Measurements from ENCODE around the gene RNASE4. TPM values are rescaled to one million over a fixed set of nuclear protein-coding genes. Genes with fewer than 3 reads are reported as not detected.

RNASE4 gene
- total and polyA plus RNA-seq, 7 donors, result 11.4 to 138 (median 46.3) TPM

- Histone ChIP-seq H3K4me3 (no peak overlapping the region), H3K27me3 (peaks cover 0 to 26% (median 10%) of the 10 kb centered on the region in 3 donors), H3K4me1 (no peaks in the 10 kb centered on the region), H3K9me3 (no peaks in the 10 kb centered on the region), H3K27ac (no peak overlapping the region), H3K36me3 (no peaks in the 10 kb centered on the region)
- WGBS, 2 donors, result 88 to 96% methylated on average over 2 of the region's 2 CpGs
- TF ChIP-seq EP300 (IDR thresholded peaks at IDR 0.05), result no peak
- no peak for TF ChIP-seq POLR2AphosphoS5 (IDR thresholded peaks at IDR 0.05)
- TF ChIP-seq, protein P1, sequence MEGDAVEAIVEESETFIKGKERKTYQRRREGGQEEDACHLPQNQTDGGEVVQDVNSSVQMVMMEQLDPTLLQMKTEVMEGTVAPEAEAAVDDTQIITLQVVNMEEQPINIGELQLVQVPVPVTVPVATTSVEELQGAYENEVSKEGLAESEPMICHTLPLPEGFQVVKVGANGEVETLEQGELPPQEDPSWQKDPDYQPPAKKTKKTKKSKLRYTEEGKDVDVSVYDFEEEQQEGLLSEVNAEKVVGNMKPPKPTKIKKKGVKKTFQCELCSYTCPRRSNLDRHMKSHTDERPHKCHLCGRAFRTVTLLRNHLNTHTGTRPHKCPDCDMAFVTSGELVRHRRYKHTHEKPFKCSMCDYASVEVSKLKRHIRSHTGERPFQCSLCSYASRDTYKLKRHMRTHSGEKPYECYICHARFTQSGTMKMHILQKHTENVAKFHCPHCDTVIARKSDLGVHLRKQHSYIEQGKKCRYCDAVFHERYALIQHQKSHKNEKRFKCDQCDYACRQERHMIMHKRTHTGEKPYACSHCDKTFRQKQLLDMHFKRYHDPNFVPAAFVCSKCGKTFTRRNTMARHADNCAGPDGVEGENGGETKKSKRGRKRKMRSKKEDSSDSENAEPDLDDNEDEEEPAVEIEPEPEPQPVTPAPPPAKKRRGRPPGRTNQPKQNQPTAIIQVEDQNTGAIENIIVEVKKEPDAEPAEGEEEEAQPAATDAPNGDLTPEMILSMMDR (IDR thresholded peaks at IDR 0.05), result no peak
- no peak for TF ChIP-seq POLR2A (IDR thresholded peaks at IDR 0.05)
- intact Hi-C loops (cut with DNase I), result no loop called here
- no peak for DNase-seq
These were observed 15.4 kb upstream of the RNASE4 start for GRCh38 chr14:20668969-20669368.

- no peak for TF ChIP-seq POLR2A (IDR thresholded peaks at IDR 0.05)
- TF ChIP-seq EP300 (IDR thresholded peaks at IDR 0.05), result no peak
- TF ChIP-seq, protein P1 (IDR thresholded peaks at IDR 0.05), result no peak
- TF ChIP-seq POLR2AphosphoS5 (IDR thresholded peaks at IDR 0.05), result no peak
- no peak overlapping the region for H3K4me3 ChIP-seq
- H3K27me3 ChIP-seq, result peaks cover 0 to 6% (median 0%) of the 10 kb centered on the region in 3 donors
- H3K36me3 ChIP-seq, result no peaks in the 10 kb centered on the region
- no peak overlapping the region for H3K27ac ChIP-seq
- no peak for DNase-seq
- no peaks in the 10 kb centered on the region for H3K9me3 ChIP-seq
- WGBS, 2 donors, result 20 to 59% methylated on average over 4 of the region's 4 CpGs
- no peaks in the 10 kb centered on the region for H3K4me1 ChIP-seq
- intact Hi-C loops (cut with DNase I), result no loop called here
These were observed 12.6 kb upstream of the RNASE4 start for GRCh38 chr14:20671597-20672283.

GRCh38 chr14:20675669-20676068 lies 8.7 kb upstream of the RNASE4 start:
- H3K9me3 ChIP-seq, result no peaks in the 10 kb centered on the region
- DNase-seq, result no peak
- no peaks in the 10 kb centered on the region for H3K27me3 ChIP-seq
- H3K36me3 ChIP-seq, result no peaks in the 10 kb centered on the region
- H3K4me3 ChIP-seq, result no peak overlapping the region
- H3K4me1 ChIP-seq, result peaks cover 0 to 6% (median 3%) of the 10 kb centered on the region in 4 donors
- H3K27ac ChIP-seq, result no peak overlapping the region
- 91 to 93% methylated on average over 2 of the region's 2 CpGs for WGBS, 2 donors
- intact Hi-C loops (cut with DNase I), result no loop called here
- TF ChIP-seq POLR2A (IDR thresholded peaks at IDR 0.05) (no peak), POLR2AphosphoS5 (IDR thresholded peaks at IDR 0.05) (no peak), EP300 (IDR thresholded peaks at IDR 0.05) (no peak)
- TF ChIP-seq, protein P1 (IDR thresholded peaks at IDR 0.05), result no peak

- H3K9me3 ChIP-seq, result no peaks in the 10 kb centered on the region
- DNase-seq, result no peak
- WGBS, 2 donors, result 84 to 94% methylated on average over 2 of the region's 2 CpGs
- no peak overlapping the region for H3K27ac ChIP-seq
- no peaks in the 10 kb centered on the region for H3K36me3 ChIP-seq
- H3K4me1 ChIP-seq, result peaks cover 0 to 10% (median 7%) of the 10 kb centered on the region in 4 donors
- intact Hi-C loops (cut with DNase I), result no loop called here
- no peaks in the 10 kb centered on the region for H3K27me3 ChIP-seq
- H3K4me3 ChIP-seq, result no peak overlapping the region
- TF ChIP-seq POLR2A (IDR thresholded peaks at IDR 0.05) (no peak), EP300 (IDR thresholded peaks at IDR 0.05) (no peak), POLR2AphosphoS5 (IDR thresholded peaks at IDR 0.05) (no peak)
- TF ChIP-seq, protein P1 (IDR thresholded peaks at IDR 0.05), result no peak
These were observed 8.3 kb upstream of the RNASE4 start for GRCh38 chr14:20676072-20676471.

Measured in sigmoid colon (tissue), 7 donors.